Mucosa of stomach (tissue), 1 donor: Measurements from ENCODE around the gene MCL1.

ENCODE experiments used
- H3K27me3 ChIP-seq: one replicate; pipeline ENCODE4 v1.7.0; 2013; ENCODE audit warnings: mild to moderate bottlenecking, low read length; ENCODE audit not compliant: control insufficient read depth, insufficient read depth
- H3K36me3 ChIP-seq: one replicate; pipeline ENCODE4 v1.7.0; 2013; ENCODE audit warnings: low read length; ENCODE audit not compliant: control insufficient read depth, insufficient read depth
- H3K4me1 ChIP-seq: one replicate; pipeline ENCODE4 v1.7.0; 2013; ENCODE audit warnings: mild to moderate bottlenecking, low read length; ENCODE audit not compliant: control insufficient read depth, insufficient read depth
- H3K4me3 ChIP-seq: one replicate; pipeline ENCODE4 v1.7.0; 2013; ENCODE audit warnings: low read length
- H3K9ac ChIP-seq: one replicate; pipeline ENCODE4 v1.7.0; 2013; ENCODE audit warnings: mild to moderate bottlenecking, low read length, moderate library complexity
- H3K9me3 ChIP-seq: one replicate; pipeline ENCODE4 v1.7.0; 2013; ENCODE audit warnings: mild to moderate bottlenecking, low read length, moderate library complexity; ENCODE audit not compliant: control insufficient read depth
- donor health status: Pancreatic carcinoma.

MCL1 gene

GRCh38 chr1:150557813-150558212 is 21.6 kb downstream of the MCL1 start:
- Histone ChIP-seq H3K9ac (no peak overlapping the region), H3K36me3 (peaks cover 7% of the 10 kb centered on the region), H3K27me3 (no peaks in the 10 kb centered on the region), H3K4me1 (peaks cover 41% of the 10 kb centered on the region), H3K4me3 (no peak overlapping the region), H3K9me3 (no peaks in the 10 kb centered on the region)

- Histone ChIP-seq H3K36me3 (peaks cover 7% of the 10 kb centered on the region), H3K9ac (no peak overlapping the region), H3K27me3 (peaks cover under 1% of the 10 kb centered on the region), H3K4me3 (no peak overlapping the region), H3K9me3 (no peaks in the 10 kb centered on the region), H3K4me1 (peaks cover 40% of the 10 kb centered on the region)
These were observed 22.3 kb downstream of the MCL1 start for GRCh38 chr1:150557065-150557600.

- Histone ChIP-seq H3K4me3 (no peak overlapping the region), H3K4me1 (peaks cover 35% of the 10 kb centered on the region), H3K9ac (no peak overlapping the region), H3K9me3 (no peaks in the 10 kb centered on the region), H3K27me3 (peaks cover 10% of the 10 kb centered on the region), H3K36me3 (peaks cover 7% of the 10 kb centered on the region)
These were observed 23.2 kb downstream of the MCL1 start for GRCh38 chr1:150555971-150556865.

GRCh38 chr1:150555198-150555970 is 24.0 kb downstream of the MCL1 start:
- peaks cover 26% of the 10 kb centered on the region for H3K4me1 ChIP-seq
- peaks cover 7% of the 10 kb centered on the region for H3K36me3 ChIP-seq
- peaks cover 11% of the 10 kb centered on the region for H3K27me3 ChIP-seq
- H3K9ac ChIP-seq, result no peak overlapping the region
- H3K9me3 ChIP-seq, result no peaks in the 10 kb centered on the region
- no peak overlapping the region for H3K4me3 ChIP-seq

GRCh38 chr1:150554086-150554452 is 25.3 kb downstream of the MCL1 start:
- H3K36me3 ChIP-seq, result peaks cover 7% of the 10 kb centered on the region
- peaks cover 20% of the 10 kb centered on the region for H3K27me3 ChIP-seq
- H3K9ac ChIP-seq, result no peak overlapping the region
- H3K4me3 ChIP-seq, result no peak overlapping the region
- peaks cover 20% of the 10 kb centered on the region for H3K4me1 ChIP-seq
- H3K9me3 ChIP-seq, result no peaks in the 10 kb centered on the region

- H3K27me3 ChIP-seq, result peaks cover 20% of the 10 kb centered on the region
- peaks cover 7% of the 10 kb centered on the region for H3K36me3 ChIP-seq
- H3K9ac ChIP-seq, result no peak overlapping the region
- H3K9me3 ChIP-seq, result no peaks in the 10 kb centered on the region
- H3K4me1 ChIP-seq, result peaks cover 23% of the 10 kb centered on the region
- no peak overlapping the region for H3K4me3 ChIP-seq
These were observed 25.9 kb downstream of the MCL1 start for GRCh38 chr1:150553392-150554085.

- Histone ChIP-seq H3K36me3 (peaks cover 7% of the 10 kb centered on the region), H3K4me1 (peaks cover 24% of the 10 kb centered on the region), H3K27me3 (peaks cover 20% of the 10 kb centered on the region), H3K9ac (no peak overlapping the region), H3K4me3 (no peak overlapping the region), H3K9me3 (no peaks in the 10 kb centered on the region)
These were observed 26.5 kb downstream of the MCL1 start for GRCh38 chr1:150552911-150553289.

GRCh38 chr1:150552128-150552910 is 27.1 kb downstream of the MCL1 start:
- peaks cover 24% of the 10 kb centered on the region for H3K4me1 ChIP-seq
- H3K36me3 ChIP-seq, result peaks cover 7% of the 10 kb centered on the region
- H3K9me3 ChIP-seq, result no peaks in the 10 kb centered on the region
- H3K4me3 ChIP-seq, result no peak overlapping the region
- H3K9ac ChIP-seq, result no peak overlapping the region
- peaks cover 20% of the 10 kb centered on the region for H3K27me3 ChIP-seq

- H3K4me1 ChIP-seq, result peaks cover 24% of the 10 kb centered on the region
These were observed 27.7 kb downstream of the MCL1 start for GRCh38 chr1:150551784-150552127.

GRCh38 chr1:150551051-150551783 is 28.2 kb downstream of the MCL1 start:
- H3K27me3 ChIP-seq, result peaks cover 20% of the 10 kb centered on the region
- H3K36me3 ChIP-seq, result peaks cover 7% of the 10 kb centered on the region
- no peak overlapping the region for H3K9ac ChIP-seq
- H3K4me3 ChIP-seq, result no peak overlapping the region
- H3K9me3 ChIP-seq, result no peaks in the 10 kb centered on the region
- H3K4me1 ChIP-seq, result peaks cover 24% of the 10 kb centered on the region

More at GRCh38 chr1:150551784-150552127, 27.7 kb downstream of the MCL1 start:
- Histone ChIP-seq H3K4me3 (no peak overlapping the region), H3K9me3 (no peaks in the 10 kb centered on the region), H3K9ac (no peak overlapping the region), H3K27me3 (peaks cover 20% of the 10 kb centered on the region), H3K36me3 (peaks cover 7% of the 10 kb centered on the region)
